ENCODE results near the gene ALKBH4.
"Not testable (repeated sequence)": the region's sequence is repeated elsewhere in the genome, so short reads cannot be mapped to it uniquely, and the experiment has no call there.

The ALKBH4 gene

GRCh38 chr7:102478314-102479208 is 13.9 kb upstream of the ALKBH4 start, which contains the start of gene POLR2J:
Gene POLR2J (minus strand): TSS chr7:102478922. CDS start chr7:102478860, 62 bp downstream.
- peak; percentile 78 to 86 (median 81) for DNase-seq

- DNase-seq: not testable (repeated sequence)
These were observed 10.2 kb upstream of the ALKBH4 start for GRCh38 chr7:102474736-102475435.

GRCh38 chr7:102474116-102474515 is 9.5 kb upstream of the ALKBH4 start:
- DNase-seq: not testable (repeated sequence)

GRCh38 chr7:102473271-102473991 is 8.8 kb upstream of the ALKBH4 start:
- no peak for DNase-seq

GRCh38 chr7:102472126-102473041 is 7.7 kb upstream of the ALKBH4 start:
- no peak for DNase-seq

GRCh38 chr7:102471791-102472125 is 7.1 kb upstream of the ALKBH4 start:
- no peak for DNase-seq

- DNase-seq: no peak
These were observed 5.5 kb upstream of the ALKBH4 start for GRCh38 chr7:102469972-102470825.

GRCh38 chr7:102469351-102469971 is 4.8 kb upstream of the ALKBH4 start:
- no peak for DNase-seq

GRCh38 chr7:102468478-102469350 is 4.1 kb upstream of the ALKBH4 start:
- DNase-seq: no peak

GRCh38 chr7:102467581-102468477 is 3.2 kb upstream of the ALKBH4 start:
- no peak for DNase-seq

GRCh38 chr7:102466097-102466496 is 1.4 kb upstream of the ALKBH4 start:
- no peak for DNase-seq

GRCh38 chr7:102463841-102464576 is 654 bp downstream of the ALKBH4 start:
- DNase-seq: no peak

- no peak for DNase-seq
These were observed 4.2 kb downstream of the ALKBH4 start for GRCh38 chr7:102460467-102460866.

GRCh38 chr7:102459221-102459844 is 5.3 kb downstream of the ALKBH4 start:
- no peak for DNase-seq

- no peak for DNase-seq
These were observed 7.2 kb downstream of the ALKBH4 start for GRCh38 chr7:102457352-102457924.

GRCh38 chr7:102456327-102456726 is 8.3 kb downstream of the ALKBH4 start:
- no peak for DNase-seq

GRCh38 chr7:102455596-102455995 is 9.1 kb downstream of the ALKBH4 start:
- DNase-seq: no peak

Data from T-helper 2 cell (primary cell).